ENCODE results near the gene E4F1. TPM values are rescaled to one million over a fixed set of nuclear protein-coding genes. Genes with fewer than 3 reads are reported as not detected.
A peak's percentile ranks its signal among the peaks of the same experiment; 100 is the strongest.
"Not testable (repeated sequence)": the region's sequence is repeated elsewhere in the genome, so short reads cannot be mapped to it uniquely, and the experiment has no call there.

Gene E4F1
- total RNA-seq, 1 donor from 2014 or later = 12.5 TPM

DNA sequence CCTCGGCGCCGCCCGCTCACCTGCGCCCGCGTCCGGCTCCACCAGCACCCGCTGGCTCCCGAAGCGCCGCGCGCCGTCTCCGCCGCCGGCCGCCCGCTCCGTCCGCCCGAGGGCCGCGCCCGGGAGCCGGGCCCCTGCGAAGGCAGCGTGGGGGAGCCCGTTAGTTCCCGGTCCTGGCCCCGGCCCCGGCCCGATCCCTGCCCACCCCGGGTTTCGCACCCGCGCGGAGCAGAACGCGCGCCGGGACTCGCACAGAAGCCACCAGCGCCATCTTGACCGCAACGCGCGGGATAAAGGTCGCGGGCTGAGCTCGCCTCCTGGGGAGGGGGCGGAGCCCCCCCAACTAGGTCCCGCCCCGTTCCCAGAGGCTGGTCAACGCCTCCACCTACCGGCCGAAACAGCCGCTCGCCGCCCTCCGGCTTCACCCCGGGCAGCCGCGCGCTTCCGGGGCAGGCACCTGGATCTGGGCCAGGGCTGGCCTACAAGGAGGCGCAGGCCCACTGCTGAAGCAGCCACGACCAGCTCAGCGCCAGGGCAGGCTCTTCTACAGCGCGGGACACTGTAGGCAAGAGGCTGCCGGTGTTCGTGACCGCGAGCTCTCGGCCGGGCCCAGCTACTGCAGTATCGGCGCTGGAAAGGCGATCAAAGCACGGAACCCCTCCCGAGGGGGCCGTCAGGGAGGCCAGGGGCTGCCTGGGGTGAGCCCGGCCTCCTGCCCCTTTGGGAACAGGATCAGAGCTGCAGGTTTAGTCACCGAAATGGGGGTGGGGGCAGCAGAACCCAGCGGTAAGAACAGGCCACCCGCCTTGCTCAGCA, 28.1 kb downstream of the E4F1 start, which contains the start of gene ECI1:
ECI1 (minus strand) TSS at position 292 of the 816 bp plus-strand sequence; CDS start at position 271, 21 bp downstream.
- Histone ChIP-seq H3K4me1 (ENCODE audit: control insufficient read depth in 3 of 3, insufficient read depth in 3 of 3, low read length in 3 of 3) (peaks cover 12 to 16% (median 14%) of the 10 kb centered on the region in 3 donors), H3K4me3 (ENCODE audit: low read length in 3 of 3) (peak within 1 kb of the TSS; percentile 77 to 80 (median 79)), H3K36me3 (ENCODE audit: control insufficient read depth in 3 of 3, insufficient read depth in 3 of 3, low read length in 3 of 3) (peaks cover 28 to 40% (median 34%) of the 10 kb centered on the region in 3 donors), H3K9ac (ENCODE audit: low read depth in 1 of 3, low read length in 3 of 3) (peak within 1 kb of the TSS; percentile 84 to 92 (median 86)), H3K9me3 (ENCODE audit: control insufficient read depth in 3 of 3, low read length in 3 of 3) (no peaks in the 10 kb centered on the region), H3K27ac (ENCODE audit: low read depth, low read length) (peak within 1 kb of the TSS; percentile 78), H3K27me3 (ENCODE audit: control insufficient read depth in 3 of 3, insufficient read depth in 3 of 3, low read length in 3 of 3) (no peaks in the 10 kb centered on the region)

DNA sequence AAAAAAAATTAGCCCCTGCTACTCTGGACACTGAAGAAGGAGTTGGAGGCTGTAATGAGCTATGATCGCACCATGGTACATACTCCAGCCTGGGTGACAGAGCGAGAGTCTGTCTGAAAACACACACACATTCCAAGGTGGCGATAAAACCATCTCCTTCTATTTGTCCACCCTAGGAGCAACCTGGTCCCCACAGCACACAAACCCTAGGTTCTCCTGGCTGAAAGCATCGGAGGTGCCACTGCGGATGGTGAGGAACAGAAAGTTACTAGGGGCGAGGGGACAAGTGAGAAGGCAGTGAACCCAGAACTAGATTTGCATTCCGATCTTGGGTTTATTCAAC, 29.4 kb downstream of the E4F1 start:
- Histone ChIP-seq H3K9ac (ENCODE audit: low read depth in 1 of 3, low read length in 3 of 3) (no peak overlapping the region), H3K36me3 (ENCODE audit: control insufficient read depth in 3 of 3, insufficient read depth in 3 of 3, low read length in 3 of 3) (peaks cover 37 to 49% (median 44%) of the 10 kb centered on the region in 3 donors), H3K27ac (ENCODE audit: low read depth, low read length) (no peak overlapping the region)

DNA sequence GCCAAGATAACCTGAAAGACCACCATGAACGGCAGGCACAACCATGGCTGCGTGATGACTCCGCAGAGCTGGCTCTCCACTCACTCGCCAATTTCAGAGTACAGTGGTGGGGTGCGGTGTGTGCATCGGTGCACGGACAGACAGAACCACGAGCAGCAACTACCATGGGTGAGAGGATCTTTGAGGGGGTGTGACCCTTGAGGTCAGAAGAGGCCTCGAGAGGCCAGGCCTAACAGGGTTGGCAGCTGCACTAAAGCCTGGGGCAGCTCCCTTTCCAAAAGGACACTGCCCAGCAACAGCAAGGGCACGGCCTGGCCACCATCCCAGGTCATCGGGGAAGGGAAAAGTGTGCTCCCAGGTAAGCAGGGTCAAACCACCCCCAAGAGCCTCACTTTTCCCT, 29.9 kb downstream of the E4F1 start:
- Histone ChIP-seq H3K4me3 (ENCODE audit: low read length in 3 of 3) (no peak overlapping the region), H3K27ac (ENCODE audit: low read depth, low read length) (no peak overlapping the region), H3K36me3 (ENCODE audit: control insufficient read depth in 3 of 3, insufficient read depth in 3 of 3, low read length in 3 of 3) (peaks cover 38 to 54% (median 45%) of the 10 kb centered on the region in 3 donors), H3K9me3 (ENCODE audit: control insufficient read depth in 3 of 3, low read length in 3 of 3) (no peaks in the 10 kb centered on the region), H3K4me1 (ENCODE audit: control insufficient read depth in 3 of 3, insufficient read depth in 3 of 3, low read length in 3 of 3) (peaks cover 12 to 16% (median 14%) of the 10 kb centered on the region in 3 donors), H3K27me3 (ENCODE audit: control insufficient read depth in 3 of 3, insufficient read depth in 3 of 3, low read length in 3 of 3) (no peaks in the 10 kb centered on the region), H3K9ac (ENCODE audit: low read depth in 1 of 3, low read length in 3 of 3) (no peak overlapping the region)

More for the DNA sequence above, 29.4 kb downstream of the E4F1 start:
- Histone ChIP-seq H3K27me3 (ENCODE audit: control insufficient read depth in 3 of 3, insufficient read depth in 3 of 3, low read length in 3 of 3) (no peaks in the 10 kb centered on the region), H3K4me3 (ENCODE audit: low read length in 3 of 3) (no peak overlapping the region), H3K9me3 (ENCODE audit: control insufficient read depth in 3 of 3, low read length in 3 of 3) (no peaks in the 10 kb centered on the region), H3K4me1 (ENCODE audit: control insufficient read depth in 3 of 3, insufficient read depth in 3 of 3, low read length in 3 of 3) (peaks cover 12 to 16% (median 14%) of the 10 kb centered on the region in 3 donors)

DNA sequence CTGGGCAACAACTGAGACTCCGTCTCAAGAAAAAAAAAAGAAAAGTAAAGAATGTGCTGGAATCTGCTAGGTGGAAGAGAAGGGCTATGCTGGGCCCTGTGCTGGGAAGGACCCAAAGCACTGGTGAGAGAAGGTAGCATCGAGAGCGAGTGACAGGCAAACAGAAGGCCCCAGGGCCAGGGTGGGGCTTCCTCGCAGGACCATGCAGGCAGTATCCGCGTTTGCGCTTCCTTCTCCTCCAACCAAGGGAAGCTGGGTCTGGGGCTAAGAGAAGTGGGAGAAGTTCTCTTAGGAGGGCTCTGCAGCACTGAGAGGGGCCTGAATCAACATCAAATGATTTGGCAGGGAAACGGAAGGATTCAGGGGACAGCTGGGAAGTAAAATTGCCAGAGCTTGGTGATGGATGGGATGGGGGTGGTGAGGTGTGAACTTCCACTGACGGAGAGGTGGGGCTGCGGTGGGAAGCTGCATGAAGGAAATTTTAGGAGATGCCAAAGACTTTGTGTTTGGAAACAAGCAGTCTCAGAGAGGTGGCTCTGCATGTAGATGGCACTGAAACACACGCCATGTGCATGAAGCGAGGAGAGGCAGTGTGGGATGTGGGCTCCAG, 33.2 kb downstream of the E4F1 start:
- Histone ChIP-seq H3K27ac (ENCODE audit: low read depth, low read length) (no peak overlapping the region), H3K4me3 (ENCODE audit: low read length in 3 of 3) (no peak overlapping the region), H3K9ac (ENCODE audit: low read depth in 1 of 3, low read length in 3 of 3) (no peak overlapping the region), H3K36me3 (ENCODE audit: control insufficient read depth in 3 of 3, insufficient read depth in 3 of 3, low read length in 3 of 3) (peaks cover 46 to 63% (median 56%) of the 10 kb centered on the region in 3 donors), H3K27me3 (ENCODE audit: control insufficient read depth in 3 of 3, insufficient read depth in 3 of 3, low read length in 3 of 3) (no peaks in the 10 kb centered on the region), H3K4me1 (ENCODE audit: control insufficient read depth in 3 of 3, insufficient read depth in 3 of 3, low read length in 3 of 3) (peaks cover 7 to 8% (median 7%) of the 10 kb centered on the region in 3 donors), H3K9me3 (ENCODE audit: control insufficient read depth in 3 of 3, low read length in 3 of 3) (no peaks in the 10 kb centered on the region)

DNA sequence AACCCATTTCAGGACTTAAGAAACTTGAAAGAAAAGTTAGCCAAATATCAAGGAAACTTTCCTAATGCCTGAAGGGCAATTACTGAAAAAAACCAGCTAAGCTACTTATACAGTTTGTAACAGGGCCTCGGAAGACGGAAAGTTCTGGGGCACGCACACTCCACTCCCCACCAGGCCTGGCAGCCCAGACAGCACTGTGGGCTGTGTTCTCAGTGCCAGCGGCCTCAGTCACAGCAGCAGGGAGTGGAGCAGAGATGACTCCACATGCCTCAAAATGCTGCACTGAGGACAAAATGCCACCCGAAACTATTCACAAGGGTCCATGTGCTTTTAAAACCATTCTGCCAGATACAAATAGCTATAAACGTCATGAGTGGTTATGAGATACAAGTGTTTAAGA, 34.3 kb downstream of the E4F1 start:
- no peak overlapping the region for H3K27ac ChIP-seq (ENCODE audit: low read depth, low read length)
- H3K9me3 ChIP-seq (ENCODE audit: control insufficient read depth in 3 of 3, low read length in 3 of 3) = no peaks in the 10 kb centered on the region
- no peak overlapping the region for H3K4me3 ChIP-seq (ENCODE audit: low read length in 3 of 3)
- no peaks in the 10 kb centered on the region for H3K27me3 ChIP-seq (ENCODE audit: control insufficient read depth in 3 of 3, insufficient read depth in 3 of 3, low read length in 3 of 3)
- H3K9ac ChIP-seq (ENCODE audit: low read depth in 1 of 3, low read length in 3 of 3) = peak overlapping the region in 1 of 3 donors; percentile 10
- H3K4me1 ChIP-seq (ENCODE audit: control insufficient read depth in 3 of 3, insufficient read depth in 3 of 3, low read length in 3 of 3) = no peaks in the 10 kb centered on the region
- H3K36me3 ChIP-seq (ENCODE audit: control insufficient read depth in 3 of 3, insufficient read depth in 3 of 3, low read length in 3 of 3) = peaks cover 56 to 73% (median 65%) of the 10 kb centered on the region in 3 donors

DNA sequence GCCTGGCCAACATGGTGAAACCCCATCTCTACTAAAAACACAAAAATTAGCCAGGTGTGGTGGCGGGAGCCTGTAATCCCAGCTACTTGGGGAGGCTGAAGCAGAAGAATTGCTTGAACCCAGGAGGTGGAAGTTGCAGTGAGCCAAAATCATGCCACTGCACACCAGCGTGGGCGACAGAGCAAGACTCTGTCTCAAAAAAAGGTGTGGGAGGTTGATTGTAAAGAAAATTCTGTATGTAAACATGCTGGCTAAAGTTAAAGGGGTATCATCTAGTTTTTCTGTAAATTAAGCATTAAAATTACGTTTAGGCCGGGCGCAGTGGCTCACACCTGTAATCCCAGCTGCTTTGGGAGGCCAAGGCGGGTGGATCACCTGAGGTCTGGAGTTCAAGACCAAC, 35.1 kb downstream of the E4F1 start:
- not testable (repeated sequence) for H3K9ac ChIP-seq (ENCODE audit: low read depth in 1 of 3, low read length in 3 of 3); H3K27ac ChIP-seq (ENCODE audit: low read depth, low read length); H3K27me3 ChIP-seq (ENCODE audit: control insufficient read depth in 3 of 3, insufficient read depth in 3 of 3, low read length in 3 of 3); H3K4me1 ChIP-seq (ENCODE audit: control insufficient read depth in 3 of 3, insufficient read depth in 3 of 3, low read length in 3 of 3); H3K4me3 ChIP-seq (ENCODE audit: low read length in 3 of 3); H3K9me3 ChIP-seq (ENCODE audit: control insufficient read depth in 3 of 3, low read length in 3 of 3)
- H3K36me3 ChIP-seq (ENCODE audit: control insufficient read depth in 3 of 3, insufficient read depth in 3 of 3, low read length in 3 of 3) = peaks cover 58 to 73% (median 68%) of the 10 kb centered on the region in 3 donors

DNA sequence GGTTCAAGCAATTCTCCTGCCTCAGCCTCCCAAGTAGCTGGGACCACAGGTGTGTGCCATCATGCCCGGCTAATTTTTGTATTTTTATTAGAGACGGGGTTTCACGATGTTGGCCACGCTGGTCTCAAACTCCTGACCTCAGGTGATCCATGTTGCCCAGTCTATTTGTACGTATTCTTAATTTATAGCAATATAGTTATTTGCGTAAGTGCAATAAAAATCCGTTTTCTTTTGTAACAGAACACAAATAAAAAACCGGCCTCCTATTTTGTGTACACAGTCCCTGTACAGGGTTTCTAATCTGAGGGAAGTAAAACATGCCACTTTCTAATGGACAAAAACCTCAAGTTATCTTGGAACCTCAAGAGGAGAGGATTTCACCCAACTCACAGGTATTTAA, 36.9 kb downstream of the E4F1 start:
- H3K9ac ChIP-seq (ENCODE audit: low read depth in 1 of 3, low read length in 3 of 3) = no peak overlapping the region
- H3K27me3 ChIP-seq (ENCODE audit: control insufficient read depth in 3 of 3, insufficient read depth in 3 of 3, low read length in 3 of 3) = no peaks in the 10 kb centered on the region
- H3K36me3 ChIP-seq (ENCODE audit: control insufficient read depth in 3 of 3, insufficient read depth in 3 of 3, low read length in 3 of 3) = peaks cover 63 to 67% (median 64%) of the 10 kb centered on the region in 3 donors
- peaks cover 0 to 6% (median 0%) of the 10 kb centered on the region in 3 donors for H3K4me1 ChIP-seq (ENCODE audit: control insufficient read depth in 3 of 3, insufficient read depth in 3 of 3, low read length in 3 of 3)
- no peak overlapping the region for H3K27ac ChIP-seq (ENCODE audit: low read depth, low read length)
- H3K4me3 ChIP-seq (ENCODE audit: low read length in 3 of 3) = no peak overlapping the region
- no peaks in the 10 kb centered on the region for H3K9me3 ChIP-seq (ENCODE audit: control insufficient read depth in 3 of 3, low read length in 3 of 3)

DNA sequence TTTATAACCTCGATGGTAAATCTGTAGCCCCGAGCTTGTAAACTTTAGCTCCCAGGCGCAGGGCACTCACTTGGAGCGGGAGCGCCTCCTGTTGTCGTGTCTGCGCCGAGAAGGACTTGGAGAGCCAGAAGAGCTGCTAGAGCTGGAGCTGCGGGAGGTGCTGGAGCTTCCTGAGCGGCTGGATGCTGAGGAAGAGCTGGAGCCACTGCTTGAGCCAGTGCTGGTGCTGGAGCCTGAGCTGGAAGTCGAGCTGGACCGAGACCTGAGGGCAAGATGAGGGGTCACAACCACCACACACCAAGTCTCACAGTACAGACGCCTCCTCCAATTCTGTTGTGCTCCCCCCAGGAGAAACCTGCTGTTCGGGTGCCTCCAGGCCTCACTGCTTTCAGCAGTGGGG, 39.6 kb downstream of the E4F1 start:
- H3K9me3 ChIP-seq (ENCODE audit: control insufficient read depth in 3 of 3, low read length in 3 of 3); H3K4me3 ChIP-seq (ENCODE audit: low read length in 3 of 3); H3K27ac ChIP-seq (ENCODE audit: low read depth, low read length); H3K9ac ChIP-seq (ENCODE audit: low read depth in 1 of 3, low read length in 3 of 3); H3K27me3 ChIP-seq (ENCODE audit: control insufficient read depth in 3 of 3, insufficient read depth in 3 of 3, low read length in 3 of 3): not testable (repeated sequence)
- peaks cover 36 to 41% (median 38%) of the 10 kb centered on the region in 3 donors for H3K36me3 ChIP-seq (ENCODE audit: control insufficient read depth in 3 of 3, insufficient read depth in 3 of 3, low read length in 3 of 3)
- peaks cover 9 to 20% (median 11%) of the 10 kb centered on the region in 3 donors for H3K4me1 ChIP-seq (ENCODE audit: control insufficient read depth in 3 of 3, insufficient read depth in 3 of 3, low read length in 3 of 3)

DNA sequence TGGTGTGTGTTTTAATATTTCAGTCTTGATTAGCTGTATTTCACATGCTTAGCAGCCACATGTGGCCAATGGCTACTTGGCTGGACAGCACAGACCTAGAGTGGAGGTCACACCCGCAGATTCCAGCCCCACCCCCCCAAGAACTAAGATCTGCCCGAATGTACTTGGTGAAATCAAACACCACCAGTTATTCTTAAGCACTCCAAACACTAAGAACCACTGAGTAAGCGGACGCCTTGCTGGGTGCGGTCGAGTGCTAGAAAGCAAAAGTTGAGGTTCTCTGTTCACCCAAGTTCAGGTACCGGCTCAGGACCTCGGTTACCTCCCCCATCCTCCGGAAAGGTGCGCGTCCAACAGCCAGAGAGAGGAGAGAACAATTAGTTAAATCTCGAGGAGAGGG, 43.5 kb downstream of the E4F1 start:
- H3K27ac ChIP-seq (ENCODE audit: low read depth, low read length) = peak overlapping the region; percentile 95
- H3K36me3 ChIP-seq (ENCODE audit: control insufficient read depth in 3 of 3, insufficient read depth in 3 of 3, low read length in 3 of 3) = peaks cover 21 to 26% (median 23%) of the 10 kb centered on the region in 3 donors
- peak overlapping the region; percentile 76 to 97 (median 84) for H3K9ac ChIP-seq (ENCODE audit: low read depth in 1 of 3, low read length in 3 of 3)
- not testable (repeated sequence) for H3K27me3 ChIP-seq (ENCODE audit: control insufficient read depth in 3 of 3, insufficient read depth in 3 of 3, low read length in 3 of 3); H3K9me3 ChIP-seq (ENCODE audit: control insufficient read depth in 3 of 3, low read length in 3 of 3)
- H3K4me1 ChIP-seq (ENCODE audit: control insufficient read depth in 3 of 3, insufficient read depth in 3 of 3, low read length in 3 of 3) = peaks cover 22 to 38% (median 36%) of the 10 kb centered on the region in 3 donors
- H3K4me3 ChIP-seq (ENCODE audit: low read length in 3 of 3) = peak overlapping the region; percentile 63 to 98 (median 91)

DNA sequence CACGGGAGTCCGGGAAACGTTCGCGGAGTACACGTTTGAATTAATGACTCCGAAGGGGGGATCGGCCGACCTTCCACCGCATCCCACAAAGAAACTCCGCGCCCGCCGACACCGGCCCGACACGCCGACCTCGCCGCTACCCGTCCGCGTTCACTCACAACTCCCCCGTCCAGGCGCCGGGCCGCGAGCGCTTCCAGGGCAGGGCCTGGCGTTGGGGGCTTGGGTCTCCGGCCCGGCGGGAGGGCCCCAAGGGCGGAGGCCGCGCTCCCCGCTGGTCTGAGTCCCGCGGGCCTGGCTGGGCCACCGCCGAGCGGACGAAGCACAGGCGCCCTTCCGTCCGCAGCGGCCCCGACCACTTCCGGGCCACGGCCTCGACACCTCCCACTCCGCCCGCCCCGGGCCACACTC, 44.1 kb downstream of the E4F1 start:
- peak overlapping the region; percentile 91 to 98 (median 96) for H3K4me3 ChIP-seq (ENCODE audit: low read length in 3 of 3)
- peaks cover 22 to 44% (median 36%) of the 10 kb centered on the region in 3 donors for H3K4me1 ChIP-seq (ENCODE audit: control insufficient read depth in 3 of 3, insufficient read depth in 3 of 3, low read length in 3 of 3)
- not testable (repeated sequence) for H3K9me3 ChIP-seq (ENCODE audit: control insufficient read depth in 3 of 3, low read length in 3 of 3); H3K27me3 ChIP-seq (ENCODE audit: control insufficient read depth in 3 of 3, insufficient read depth in 3 of 3, low read length in 3 of 3)
- H3K27ac ChIP-seq (ENCODE audit: low read depth, low read length) = peak overlapping the region; percentile 95
- H3K36me3 ChIP-seq (ENCODE audit: control insufficient read depth in 3 of 3, insufficient read depth in 3 of 3, low read length in 3 of 3) = peaks cover 15 to 19% (median 16%) of the 10 kb centered on the region in 3 donors
- H3K9ac ChIP-seq (ENCODE audit: low read depth in 1 of 3, low read length in 3 of 3) = peak overlapping the region; percentile 84 to 98 (median 97)
